IMR-90 (cell line): Measurements from ENCODE around the gene MYL4. TPM values are rescaled to one million over a fixed set of nuclear protein-coding genes. Genes with fewer than 3 reads are reported as not detected.

Experiments
- ATAC-seq: fragments of 200-7000 bp; cut with Tn5 transposase; 2 replicates; pipeline ENCODE4 v1.9.1; 2020; ENCODE audit warnings: low read depth, mild to moderate bottlenecking, moderate library complexity
- BruUV-seq: library from RNA; stranded (reverse); fragments of 400-500 nt; replicated peaks from 2 replicates; lab custom pipeline; 2021; lab: Mats Ljungman, UMichigan
- CTCF ChIA-PET: fragments of 300-600 bp; formaldehyde crosslinking; extraction: SDS; loops from one replicate; lab custom pipeline; 2021; ENCODE audit warnings: antibody characterized with exemption; lab: Yijun Ruan, JAX
- POLR2A ChIA-PET: fragments of 300-600 bp; sonication (Branson Sonifier 250); formaldehyde crosslinking; loops from one replicate; lab custom pipeline; 2022; ENCODE audit warnings: antibody characterized with exemption; ENCODE audit not compliant: unreplicated experiment; lab: Charles Lee
- DNase-seq: peaks from one replicate; pipeline ENCODE4 v3.0.0; 2013
- H2AFZ ChIP-seq: replicated peaks from 2 replicates; pipeline ENCODE3; 2013; ENCODE audit warnings: low read length, mild to moderate bottlenecking; ENCODE audit not compliant: poor library complexity
- H2AK5ac ChIP-seq: 2 replicates; pipeline ENCODE4 v1.6.1; 2013; ENCODE audit warnings: low read depth, low read length, inconsistent platforms
- H2AK9ac ChIP-seq: replicated peaks from 2 replicates; pipeline ENCODE3; 2013; ENCODE audit warnings: mild to moderate bottlenecking, low read depth, low read length, moderate library complexity; ENCODE audit not compliant: poor library complexity
- H2BK120ac ChIP-seq: 2 replicates; pipeline ENCODE4 v1.6.1; 2013; ENCODE audit warnings: low read depth, low read length, inconsistent platforms
- H2BK15ac ChIP-seq: 3 replicates; pipeline ENCODE4 v1.6.1; 2013; ENCODE audit warnings: low read depth, low read length, inconsistent platforms
- H2BK20ac ChIP-seq: 2 replicates; pipeline ENCODE4 v1.6.1; 2013; ENCODE audit warnings: low read depth, mild to moderate bottlenecking, inconsistent platforms, low read length, moderate library complexity
- H2BK5ac ChIP-seq: 2 replicates; pipeline ENCODE4 v1.6.1; 2013; ENCODE audit warnings: mild to moderate bottlenecking, low read depth, low read length, inconsistent platforms; ENCODE audit not compliant: poor library complexity, severe bottlenecking
- H3K14ac ChIP-seq: replicated peaks from 2 replicates; pipeline ENCODE4 v1.6.1; 2013; ENCODE audit warnings: low read depth, low read length, inconsistent platforms
- H3K18ac ChIP-seq: 2 replicates; pipeline ENCODE4 v1.6.1; 2013; ENCODE audit warnings: low read depth, low read length, control low read depth
- H3K23ac ChIP-seq: 2 replicates; pipeline ENCODE4 v1.6.1; 2013; ENCODE audit warnings: low read depth, low read length, inconsistent platforms
- H3K27ac ChIP-seq: 2 replicates; pipeline ENCODE4 v1.5.1; 2013; ENCODE audit warnings: mild to moderate bottlenecking, control low read depth, low read length; ENCODE audit not compliant: insufficient read depth
- H3K27me3 ChIP-seq: 2 replicates; pipeline ENCODE4 v1.6.1; 2013; ENCODE audit warnings: low read length; ENCODE audit not compliant: control insufficient read depth, insufficient read depth
- H3K36me3 ChIP-seq: 2 replicates; pipeline ENCODE4 v1.6.1; 2013; ENCODE audit warnings: low read length, mixed read lengths; ENCODE audit not compliant: control insufficient read depth, insufficient read depth
- H3K4ac ChIP-seq: 2 replicates; pipeline ENCODE4 v1.6.1; 2013; ENCODE audit warnings: low read depth, low read length, inconsistent platforms
- H3K4me1 ChIP-seq: 2 replicates; pipeline ENCODE4 v1.6.1; 2013; ENCODE audit warnings: low read length, mixed read lengths; ENCODE audit not compliant: control insufficient read depth, insufficient read depth
- H3K4me2 ChIP-seq: 2 replicates; pipeline ENCODE4 v1.6.1; 2013; ENCODE audit warnings: low read depth, mild to moderate bottlenecking, control low read depth, low read length, moderate library complexity
- H3K4me3 ChIP-seq: 2 replicates; pipeline ENCODE4 v1.5.1; 2013; ENCODE audit warnings: low read depth, mild to moderate bottlenecking, control low read depth, low read length, moderate library complexity; ENCODE audit not compliant: insufficient read depth
- H3K56ac ChIP-seq: 2 replicates; pipeline ENCODE4 v1.6.1; 2013; ENCODE audit warnings: low read length, inconsistent platforms; ENCODE audit not compliant: insufficient read depth; ENCODE audit errors: extremely low read depth
- H3K79me1 ChIP-seq, 2 experiments: 2 replicates each; pipeline ENCODE4 v1.6.1; 2013; ENCODE audit warnings: low read length in 2 of 2, inconsistent platforms in 1 of 2, low read depth in 1 of 2
- H3K9ac ChIP-seq: 2 replicates; pipeline ENCODE4 v1.6.1; 2013; ENCODE audit warnings: low read depth, low read length, control low read depth
- H3K9me1 ChIP-seq: 2 replicates; pipeline ENCODE4 v1.6.1; 2013; ENCODE audit warnings: low read length, inconsistent platforms; ENCODE audit not compliant: insufficient read depth
- H3K9me3 ChIP-seq: 2 replicates; pipeline ENCODE4 v1.6.1; 2013; ENCODE audit warnings: low read length; ENCODE audit not compliant: control insufficient read depth, insufficient read depth
- H4K20me1 ChIP-seq: 2 replicates; pipeline ENCODE4 v1.6.1; 2013; ENCODE audit warnings: low read length, inconsistent platforms; ENCODE audit not compliant: insufficient read depth
- H4K5ac ChIP-seq: 2 replicates; pipeline ENCODE4 v1.6.1; 2013; ENCODE audit warnings: mild to moderate bottlenecking, low read depth, low read length, control low read depth
- H4K8ac ChIP-seq, 2 experiments: 2 replicates each; pipeline ENCODE4 v1.6.1; 2013; ENCODE audit warnings: low read depth in 2 of 2, low read length in 2 of 2, control low read depth in 1 of 2, inconsistent platforms in 1 of 2
- H4K91ac ChIP-seq: 2 replicates; pipeline ENCODE4 v1.6.1; 2013; ENCODE audit warnings: low read depth, low read length, inconsistent platforms; ENCODE audit not compliant: insufficient read depth
- CHD1 ChIP-seq: IDR thresholded peaks from 2 replicates; pipeline ENCODE4 v1.6.1; 2012; ENCODE audit warnings: low read depth, low read length, improper control_type of control experiment
- MAFK ChIP-seq: IDR thresholded peaks from 2 replicates; pipeline ENCODE4 v1.6.1; 2012; ENCODE audit warnings: low read depth, low read length, improper control_type of control experiment
- WGBS, 2 experiments: methylation state at CpG; one replicate each; pipeline versions ENCODE4 v1.1.5 to v1.1.7; 2013; ENCODE audit warnings: missing lambda C conversion rate in 2 of 2; ENCODE audit not compliant: insufficient read length in 1 of 2; ENCODE audit errors: extremely low coverage in 2 of 2; 5-methylcytosine and 5-hydroxymethylcytosine counted together
- dilution Hi-C: fragments of 300-500 bp; cut with HindIII; formaldehyde crosslinking; loops from one replicate; pipeline ENCODE4 v1.14.3; 2018; ENCODE audit warnings: low sequenced_read_pairs; ENCODE audit not compliant: unreplicated experiment
- in situ Hi-C: fragments of 300-500 bp; cut with MboI; formaldehyde crosslinking; loops from 3 replicates; pipeline ENCODE4 v1.14.3; 2019; ENCODE audit warnings: low sequenced_read_pairs, inconsistent platforms, mixed read lengths
- intact Hi-C: fragments of 100-400 bp; cut with micrococcal nuclease; formaldehyde crosslinking; loops from 2 replicates; pipeline ENCODE4 v1.10.0; 2022
- polyA plus RNA-seq, 3 experiments: library from polyadenylated mRNA; depleted of rRNA; stranded (reverse); fragments of >200 nt; gene quantifications; 2 replicates each; pipeline ENCODE4 v1.2.3, GENCODE V29; 2012; ENCODE audit warnings: low replicate concordance in 1 of 3
- total RNA-seq: library from RNA; depleted of rRNA; stranded (reverse); fragments of >200 nt; gene quantifications from 2 replicates; pipeline ENCODE4 v1.2.3, GENCODE V29; 2012

Gene MYL4
- total and polyA plus RNA-seq, 2 of the 4 experiments (the other 2 are of a cell fraction): not detected

DNA sequence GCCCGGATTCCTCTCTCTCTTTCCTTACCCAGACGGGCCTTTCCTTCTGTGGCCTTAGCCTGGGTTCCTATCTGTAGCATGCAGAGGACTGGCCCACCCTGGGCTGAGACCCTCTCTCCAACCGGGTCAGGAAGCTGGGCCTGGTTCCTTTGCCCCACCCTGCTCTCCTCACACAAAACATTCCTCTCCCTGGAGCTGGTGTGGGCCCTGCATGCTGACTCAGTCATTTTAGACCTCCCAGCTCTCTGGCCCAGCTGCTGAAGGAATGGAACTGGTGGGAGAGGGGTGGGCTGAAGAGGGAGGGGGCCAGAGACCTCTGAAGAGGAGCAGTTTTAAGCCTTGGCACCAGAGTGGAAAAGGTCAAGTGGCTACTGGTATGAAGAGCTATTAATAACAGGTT lies 957 bp downstream of the MYL4 start:
- peak overlapping the region; percentile 76 for H2AFZ ChIP-seq
- ChIA-PET POLR2A (no interaction called here), CTCF (no interaction called here)
- intact Hi-C loops (no loop called here), in situ Hi-C loops (no loop called here), dilution Hi-C loops (no loop called here)
- H2BK15ac ChIP-seq: peak overlapping the region; percentile 27; the same call in 1 of the 3 replicates
- H3K4me2 ChIP-seq: no peak overlapping the region
- H2BK20ac ChIP-seq: no peak overlapping the region
- no peak overlapping the region for H4K91ac ChIP-seq
- peaks cover 16% of the 10 kb centered on the region for H3K4me1 ChIP-seq
- H3K27ac ChIP-seq: no peak overlapping the region
- no peaks in the 10 kb centered on the region for H3K36me3 ChIP-seq
- peak overlapping the region; percentile 40; the same call in 1 of the 2 replicates for H2AK5ac ChIP-seq
- H3K14ac ChIP-seq: no peak overlapping the region
- DNase-seq (no peak), ATAC-seq (peak; percentile 60)
- peak overlapping the region; percentile 13; the same call in 1 of the 2 replicates for H4K5ac ChIP-seq
- no peak overlapping the region for H3K56ac ChIP-seq
- H3K18ac ChIP-seq: no peak overlapping the region
- peak overlapping the region; percentile 58 for H2AK9ac ChIP-seq
- WGBS, 2 experiments: no CpG with 5 or more reads among the region's 3 CpGs
- H3K9me1 ChIP-seq: peaks cover 10% of the 10 kb centered on the region
- H4K20me1 ChIP-seq: no peaks in the 10 kb centered on the region
- no peak overlapping the region for H3K4me3 ChIP-seq
- peaks cover 8% of the 10 kb centered on the region for H3K27me3 ChIP-seq
- no peak overlapping the region for H2BK5ac ChIP-seq
- no peaks in the 10 kb centered on the region for H3K79me1 ChIP-seq
- peak; percentile 75 for TF ChIP-seq MAFK
- TF ChIP-seq CHD1: no peak
- no peak overlapping the region; the same call in 1 of the 2 replicates for H2BK120ac ChIP-seq
- H3K9me3 ChIP-seq: no peaks in the 10 kb centered on the region
- BruUV-seq: no TSS peak
- no peak overlapping the region for H3K23ac ChIP-seq
- H3K4ac ChIP-seq: peak overlapping the region; percentile 29; the same call in 1 of the 2 replicates
- no peak overlapping the region for H4K8ac ChIP-seq
- no peak overlapping the region for H3K9ac ChIP-seq
